ENCODE results near the gene ASRGL1.
A peak's percentile ranks its signal among the peaks of the same experiment; 100 is the strongest.

ASRGL1 gene

GRCh38 chr11:62394825-62395538 lies 57.7 kb downstream of the ASRGL1 start:
- no peaks in the 10 kb centered on the region for H3K9me3 ChIP-seq (ENCODE audit: severe bottlenecking)
- peak; percentile 63 for DNase-seq
- H3K27ac ChIP-seq = peak overlapping the region; percentile 57
- peaks cover 24% of the 10 kb centered on the region for H3K36me3 ChIP-seq
- H3K27me3 ChIP-seq (ENCODE audit: insufficient read depth, low read depth, severe bottlenecking) = no peaks in the 10 kb centered on the region
- H3K4me3 ChIP-seq (ENCODE audit: low read depth, low read length) = no peak overlapping the region
- TF ChIP-seq, protein P1, sequence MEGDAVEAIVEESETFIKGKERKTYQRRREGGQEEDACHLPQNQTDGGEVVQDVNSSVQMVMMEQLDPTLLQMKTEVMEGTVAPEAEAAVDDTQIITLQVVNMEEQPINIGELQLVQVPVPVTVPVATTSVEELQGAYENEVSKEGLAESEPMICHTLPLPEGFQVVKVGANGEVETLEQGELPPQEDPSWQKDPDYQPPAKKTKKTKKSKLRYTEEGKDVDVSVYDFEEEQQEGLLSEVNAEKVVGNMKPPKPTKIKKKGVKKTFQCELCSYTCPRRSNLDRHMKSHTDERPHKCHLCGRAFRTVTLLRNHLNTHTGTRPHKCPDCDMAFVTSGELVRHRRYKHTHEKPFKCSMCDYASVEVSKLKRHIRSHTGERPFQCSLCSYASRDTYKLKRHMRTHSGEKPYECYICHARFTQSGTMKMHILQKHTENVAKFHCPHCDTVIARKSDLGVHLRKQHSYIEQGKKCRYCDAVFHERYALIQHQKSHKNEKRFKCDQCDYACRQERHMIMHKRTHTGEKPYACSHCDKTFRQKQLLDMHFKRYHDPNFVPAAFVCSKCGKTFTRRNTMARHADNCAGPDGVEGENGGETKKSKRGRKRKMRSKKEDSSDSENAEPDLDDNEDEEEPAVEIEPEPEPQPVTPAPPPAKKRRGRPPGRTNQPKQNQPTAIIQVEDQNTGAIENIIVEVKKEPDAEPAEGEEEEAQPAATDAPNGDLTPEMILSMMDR (IDR thresholded peaks at IDR 0.05; ENCODE audit: low read depth, low read length) = peak; percentile 56

- Histone ChIP-seq H3K27me3 (ENCODE audit: insufficient read depth, low read depth, severe bottlenecking) (no peaks in the 10 kb centered on the region), H3K36me3 (peaks cover 22% of the 10 kb centered on the region), H3K9me3 (ENCODE audit: severe bottlenecking) (no peaks in the 10 kb centered on the region), H3K4me3 (ENCODE audit: low read depth, low read length) (no peak overlapping the region), H3K27ac (no peak overlapping the region)
- TF ChIP-seq, protein P1 (IDR thresholded peaks at IDR 0.05; ENCODE audit: low read depth, low read length) = no peak
- no peak for DNase-seq
These were observed 58.8 kb downstream of the ASRGL1 start for GRCh38 chr11:62395885-62396551.

DNA sequence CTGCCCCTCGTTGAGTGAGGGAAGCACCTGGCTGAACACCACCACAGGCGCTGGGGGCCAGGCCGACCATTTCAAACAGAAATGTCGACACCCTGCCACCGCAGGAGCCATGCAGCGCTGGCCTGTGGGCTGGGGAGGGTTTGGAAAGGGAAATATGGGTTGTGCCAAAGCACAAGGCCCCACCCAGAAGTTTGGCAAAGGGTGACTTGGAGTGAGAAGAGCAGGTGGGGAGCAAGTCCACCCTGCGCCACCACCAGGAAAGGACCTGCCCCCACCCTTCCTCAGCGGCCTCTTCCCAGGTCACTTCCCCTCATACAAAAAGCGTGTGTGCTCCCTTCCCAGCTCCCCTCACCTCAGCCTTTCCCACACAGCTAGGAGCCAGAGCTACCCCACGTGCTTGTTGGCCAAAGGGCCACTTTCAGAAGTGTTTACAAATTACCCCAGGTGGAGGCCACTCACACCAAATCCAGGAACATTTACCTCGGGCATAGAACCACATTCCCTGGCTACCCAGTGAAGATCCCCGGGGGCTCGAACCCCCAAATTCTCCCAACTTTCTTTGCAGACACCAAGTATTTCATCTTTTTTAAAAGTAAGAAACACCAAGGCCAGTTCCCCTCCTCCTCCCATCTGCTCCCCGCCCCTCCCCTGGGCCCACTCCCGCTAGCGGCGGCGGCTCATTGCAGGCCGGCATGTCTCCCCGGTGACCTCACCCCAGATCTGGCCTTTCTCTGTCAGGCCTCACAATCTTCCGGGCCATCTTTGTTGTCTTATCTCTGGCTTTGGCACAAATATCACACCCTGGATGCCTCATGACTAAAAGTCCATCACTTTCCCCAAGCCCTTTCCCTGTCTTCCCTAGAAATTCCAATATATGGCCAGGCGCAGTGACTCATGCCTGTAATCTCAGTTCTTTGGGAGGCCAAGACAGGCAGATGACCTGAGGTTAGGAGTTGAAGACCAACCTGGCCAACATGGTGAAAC lies 61.1 kb downstream of the ASRGL1 start:
- no peak for DNase-seq
- peaks cover 3% of the 10 kb centered on the region; the same call in 1 of the 2 replicates for H3K36me3 ChIP-seq
- no peak overlapping the region for H3K27ac ChIP-seq
- H3K4me3 ChIP-seq (ENCODE audit: low read depth, low read length) = no peak overlapping the region
- H3K27me3 ChIP-seq (ENCODE audit: insufficient read depth, low read depth, severe bottlenecking) = no peaks in the 10 kb centered on the region
- H3K9me3 ChIP-seq (ENCODE audit: severe bottlenecking) = no peaks in the 10 kb centered on the region
- TF ChIP-seq, protein P1 (IDR thresholded peaks at IDR 0.05; ENCODE audit: low read depth, low read length) = no peak

GRCh38 chr11:62399172-62399877 lies 62.1 kb downstream of the ASRGL1 start:
- no peaks in the 10 kb centered on the region for H3K36me3 ChIP-seq
- H3K4me3 ChIP-seq (ENCODE audit: low read depth, low read length) = no peak overlapping the region
- DNase-seq = no peak
- TF ChIP-seq, protein P1 (IDR thresholded peaks at IDR 0.05; ENCODE audit: low read depth, low read length) = no peak
- no peak overlapping the region for H3K27ac ChIP-seq
- no peaks in the 10 kb centered on the region for H3K9me3 ChIP-seq (ENCODE audit: severe bottlenecking)
- H3K27me3 ChIP-seq (ENCODE audit: insufficient read depth, low read depth, severe bottlenecking) = no peaks in the 10 kb centered on the region

DNA sequence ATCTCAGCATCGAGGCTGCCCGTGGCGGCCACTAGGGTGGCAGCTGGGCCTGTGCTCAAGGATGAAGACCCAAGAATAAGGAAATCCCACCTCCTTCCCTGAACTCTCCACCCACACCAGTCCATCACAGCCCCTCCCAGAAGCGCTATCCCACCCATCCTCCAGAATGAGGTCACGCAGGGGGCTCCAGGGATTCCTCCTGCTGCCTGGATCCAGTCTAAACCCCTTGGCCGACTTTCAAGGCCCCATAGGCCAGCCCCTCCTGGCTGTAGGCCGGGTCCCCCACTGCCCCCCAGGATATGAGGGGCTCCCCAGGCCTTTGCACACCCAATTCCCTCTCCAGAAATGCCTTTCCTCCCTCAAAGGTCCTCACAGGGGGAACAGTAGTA lies 62.6 kb downstream of the ASRGL1 start:
- no peak overlapping the region for H3K4me3 ChIP-seq (ENCODE audit: low read depth, low read length)
- DNase-seq = no peak
- no peaks in the 10 kb centered on the region for H3K9me3 ChIP-seq (ENCODE audit: severe bottlenecking)
- H3K27me3 ChIP-seq (ENCODE audit: insufficient read depth, low read depth, severe bottlenecking) = no peaks in the 10 kb centered on the region
- H3K36me3 ChIP-seq = no peaks in the 10 kb centered on the region
- TF ChIP-seq, protein P1 (IDR thresholded peaks at IDR 0.05; ENCODE audit: low read depth, low read length) = no peak
- H3K27ac ChIP-seq = no peak overlapping the region

Data from WERI-Rb-1 (cell line).